SK-N-MC (cell line): ENCODE measurements around the gene USP32.

Experiments
- EZH2 ChIP-seq: fragments of 200-600 bp; sonication (generic); IDR thresholded peaks from one replicate; pipeline ENCODE4 v1.6.1; 2017; ENCODE audit warnings: antibody characterized with exemption
- POLR2AphosphoS5 ChIP-seq: IDR thresholded peaks from 2 replicates; pipeline ENCODE4 v1.6.1; 2012; ENCODE audit warnings: mild to moderate bottlenecking, low read depth, low read length, borderline replicate concordance

GRCh38 chr17:60283816-60284215 lies 108.1 kb downstream of the USP32 start:
- TF ChIP-seq EZH2: no peak
- TF ChIP-seq POLR2AphosphoS5: no peak
